ENCODE data around the gene ZG16B. TPM values are rescaled to one million over a fixed set of nuclear protein-coding genes. Genes with fewer than 3 reads are reported as not detected.

ZG16B gene
- total RNA-seq, 1 experiment from 2014 or later, result 2.3 TPM

GRCh38 chr16:2811703-2812471 is 18.2 kb upstream of the ZG16B start:
- H3K4me3 ChIP-seq (replicated peaks in 1 of 2; ENCODE audit: low read depth in 1 of 2, low read length in 2 of 2), result no peak overlapping the region
- H2AFZ ChIP-seq (ENCODE audit: low read depth, low read length, poor library complexity, severe bottlenecking), result no peak overlapping the region
- H3K9me2 ChIP-seq (ENCODE audit: insufficient read depth), result no peaks in the 10 kb centered on the region
- H3K4me2 ChIP-seq (ENCODE audit: low read length), result no peak overlapping the region
- no peak overlapping the region; the same call in 1 of the 2 replicates for H3K27ac ChIP-seq (ENCODE audit: low read depth, low read length)
- no peaks in the 10 kb centered on the region for H3K36me3 ChIP-seq (ENCODE audit: control insufficient read depth in 1 of 2, insufficient read depth in 2 of 2, low read length in 2 of 2)
- no TSS peak for BruUV-seq (replicated peaks)
- ChIA-PET RAD21 (ENCODE audit: low non-redundant PET in 1 of 2, low total read pairs in 2 of 2, uncharacterized antibody in 2 of 2, unreplicated experiment in 2 of 2) (no interaction called here), POLR2A (no interaction called here), CTCF (no interaction called here)
- intact Hi-C loops (cut with micrococcal nuclease), result no loop called here
- no peak for DNase-seq (ENCODE audit: low read depth, low spot score)
- no peak overlapping the region for H3K9ac ChIP-seq (ENCODE audit: low read length)
- H3K4me1 ChIP-seq (ENCODE audit: control insufficient read depth in 1 of 2, insufficient read depth in 2 of 2, low read length in 2 of 2), result peaks cover 3 to 7% of the 10 kb centered on the region in 2 experiments; a peak in 1 of 4 replicates
- H3K9me3 ChIP-seq (ENCODE audit: control insufficient read depth in 1 of 2, insufficient read depth in 1 of 2, low read depth in 1 of 2, low read length in 2 of 2), result no peaks in the 10 kb centered on the region
- H4K20me1 ChIP-seq (ENCODE audit: insufficient read depth), result no peaks in the 10 kb centered on the region
- H3K79me2 ChIP-seq (ENCODE audit: insufficient read depth, low read length), result no peaks in the 10 kb centered on the region
- H3K27me3 ChIP-seq (ENCODE audit: insufficient read depth, low read length), result no peaks in the 10 kb centered on the region
- peak; percentile 63 for ATAC-seq
- no peak for TF ChIP-seq POLR2AphosphoS5 (IDR thresholded peaks at IDR 0.05; ENCODE audit: low read depth, low read length)

- POLR2A ChIA-PET, result no interaction called here
- H4K20me1 ChIP-seq (ENCODE audit: insufficient read depth), result no peaks in the 10 kb centered on the region
- no peaks in the 10 kb centered on the region for H3K79me2 ChIP-seq (ENCODE audit: insufficient read depth, low read length)
- CTCF ChIA-PET, result interaction anchor here (0.8 kb wide), 1 partner anchor 25 kb away, joined by 3 read pairs; no protein-coding TSS in a partner anchor
- no TSS peak for BruUV-seq (replicated peaks)
- H2AFZ ChIP-seq (ENCODE audit: low read depth, low read length, poor library complexity, severe bottlenecking), result no peak overlapping the region
- peaks cover 3 to 7% of the 10 kb centered on the region in 2 experiments; a peak in 1 of 4 replicates for H3K4me1 ChIP-seq (ENCODE audit: control insufficient read depth in 1 of 2, insufficient read depth in 2 of 2, low read length in 2 of 2)
- H3K9ac ChIP-seq (ENCODE audit: low read length), result no peak overlapping the region
- H3K4me3 ChIP-seq (replicated peaks in 1 of 2; ENCODE audit: low read depth in 1 of 2, low read length in 2 of 2), result no peak overlapping the region
- intact Hi-C loops (cut with micrococcal nuclease), result no loop called here
- RAD21 ChIA-PET (ENCODE audit: low non-redundant PET in 1 of 2, low total read pairs in 2 of 2, uncharacterized antibody in 2 of 2, unreplicated experiment in 2 of 2), result no interaction called here
- no peak overlapping the region for H3K27ac ChIP-seq (ENCODE audit: low read depth, low read length)
- no peak for DNase-seq (ENCODE audit: low read depth, low spot score)
- H3K36me3 ChIP-seq (ENCODE audit: control insufficient read depth in 1 of 2, insufficient read depth in 2 of 2, low read length in 2 of 2), result no peaks in the 10 kb centered on the region
- H3K9me2 ChIP-seq (ENCODE audit: insufficient read depth), result no peaks in the 10 kb centered on the region
- no peak for ATAC-seq
- no peaks in the 10 kb centered on the region for H3K9me3 ChIP-seq (ENCODE audit: control insufficient read depth in 1 of 2, insufficient read depth in 1 of 2, low read depth in 1 of 2, low read length in 2 of 2)
- no peak overlapping the region for H3K4me2 ChIP-seq (ENCODE audit: low read length)
- H3K27me3 ChIP-seq (ENCODE audit: insufficient read depth, low read length), result no peaks in the 10 kb centered on the region
- TF ChIP-seq EZH2phosphoT487 (IDR thresholded peaks at IDR 0.05; ENCODE audit: borderline replicate concordance), result no peak
- no peak for TF ChIP-seq POLR2A (IDR thresholded peaks at IDR 0.05; ENCODE audit: borderline replicate concordance, extremely low read depth, insufficient read depth, insufficient read length)
- no peak for TF ChIP-seq CBX3 (IDR thresholded peaks at IDR 0.05; ENCODE audit: low read depth)
- no peak for TF ChIP-seq REST (IDR thresholded peaks at IDR 0.05; ENCODE audit: low read depth)
- no peak for TF ChIP-seq SRF (IDR thresholded peaks at IDR 0.05; ENCODE audit: low read depth)
- TF ChIP-seq ELF1 (IDR thresholded peaks at IDR 0.05; ENCODE audit: borderline replicate concordance, low read depth), result no peak
- TF ChIP-seq JUND (IDR thresholded peaks at IDR 0.05), result no peak
- TF ChIP-seq FOSL1 (IDR thresholded peaks at IDR 0.05; ENCODE audit: low read depth), result no peak
- no peak for TF ChIP-seq CEBPB (IDR thresholded peaks at IDR 0.05; ENCODE audit: low read depth)
- no peak for TF ChIP-seq ATF3 (IDR thresholded peaks at IDR 0.05)
- no peak for TF ChIP-seq EGR1 (IDR thresholded peaks at IDR 0.05; ENCODE audit: low read depth)
- no peak for TF ChIP-seq ZBTB33 (IDR thresholded peaks at IDR 0.05; ENCODE audit: extremely low read depth, insufficient replicate concordance, low read length)
- no peak for TF ChIP-seq SP1 (IDR thresholded peaks at IDR 0.05; ENCODE audit: low read depth)
- TF ChIP-seq MAX (IDR thresholded peaks at IDR 0.05), result no peak
- TF ChIP-seq RAD21 (IDR thresholded peaks at IDR 0.05; ENCODE audit: low read depth), result no peak
Observed at GRCh38 chr16:2813771-2814221, 16.3 kb upstream of the ZG16B start.
